ENCODE results near the gene SUSD1. TPM values are rescaled to one million over a fixed set of nuclear protein-coding genes. Genes with fewer than 3 reads are reported as not detected.
A peak's percentile ranks its signal among the peaks of the same experiment; 100 is the strongest.

SUSD1 gene
- total RNA-seq, 2 experiments from 2014 or later: 0.32 TPM; not detected in 1

GRCh38 chr9:112086627-112087026 lies 88.5 kb downstream of the SUSD1 start:
- no peak overlapping the region for H2AFZ ChIP-seq (ENCODE audit: low read length)
- no TSS peak for BruUV-seq (replicated peaks)
- POLR2A ChIA-PET: interaction anchor here (1.1 kb wide), 1 partner anchor 10 kb away, joined by 3 read pairs; no protein-coding TSS in a partner anchor
- H3K9me3 ChIP-seq (ENCODE audit: low read length): no peaks in the 10 kb centered on the region
- CTCF ChIA-PET (ENCODE audit: unreplicated experiment): interaction anchor here (0.5 kb wide), 1 partner anchor 330 kb away, joined by 4 read pairs; no protein-coding TSS in a partner anchor
- no peaks in the 10 kb centered on the region for H3K9me2 ChIP-seq (ENCODE audit: insufficient read depth, low read length)
- TF ChIP-seq, protein P1, sequence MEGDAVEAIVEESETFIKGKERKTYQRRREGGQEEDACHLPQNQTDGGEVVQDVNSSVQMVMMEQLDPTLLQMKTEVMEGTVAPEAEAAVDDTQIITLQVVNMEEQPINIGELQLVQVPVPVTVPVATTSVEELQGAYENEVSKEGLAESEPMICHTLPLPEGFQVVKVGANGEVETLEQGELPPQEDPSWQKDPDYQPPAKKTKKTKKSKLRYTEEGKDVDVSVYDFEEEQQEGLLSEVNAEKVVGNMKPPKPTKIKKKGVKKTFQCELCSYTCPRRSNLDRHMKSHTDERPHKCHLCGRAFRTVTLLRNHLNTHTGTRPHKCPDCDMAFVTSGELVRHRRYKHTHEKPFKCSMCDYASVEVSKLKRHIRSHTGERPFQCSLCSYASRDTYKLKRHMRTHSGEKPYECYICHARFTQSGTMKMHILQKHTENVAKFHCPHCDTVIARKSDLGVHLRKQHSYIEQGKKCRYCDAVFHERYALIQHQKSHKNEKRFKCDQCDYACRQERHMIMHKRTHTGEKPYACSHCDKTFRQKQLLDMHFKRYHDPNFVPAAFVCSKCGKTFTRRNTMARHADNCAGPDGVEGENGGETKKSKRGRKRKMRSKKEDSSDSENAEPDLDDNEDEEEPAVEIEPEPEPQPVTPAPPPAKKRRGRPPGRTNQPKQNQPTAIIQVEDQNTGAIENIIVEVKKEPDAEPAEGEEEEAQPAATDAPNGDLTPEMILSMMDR (conservative IDR thresholded peaks at IDR 0.05; ENCODE audit: low read length): peak; percentile 77
- TF ChIP-seq EZH2phosphoT487 (IDR thresholded peaks at IDR 0.05; ENCODE audit: borderline replicate concordance, low read depth, low read length): no peak
- intact Hi-C loops (cut with micrococcal nuclease; ENCODE audit: unreplicated experiment): loop anchor here (2.0 kb wide), 1 partner anchor 274 kb away; no protein-coding TSS in a partner anchor
- H3K79me2 ChIP-seq (ENCODE audit: insufficient read depth, low read depth, low read length): no peaks in the 10 kb centered on the region
- H3K4me1 ChIP-seq (ENCODE audit: insufficient read depth, low read length, poor library complexity, severe bottlenecking): no peaks in the 10 kb centered on the region
- H4K20me1 ChIP-seq (ENCODE audit: insufficient read depth, low read length): no peaks in the 10 kb centered on the region
- H3K4me3 ChIP-seq (ENCODE audit: low read depth, low read length, poor library complexity, severe bottlenecking): no peak overlapping the region
- H3K4me2 ChIP-seq (ENCODE audit: low read length): no peak overlapping the region
- no peak overlapping the region for H3K27ac ChIP-seq (ENCODE audit: low read depth, low read length, poor library complexity, severe bottlenecking)
- DNase-seq (ENCODE audit: low spot score): peak; percentile 12
- H3K36me3 ChIP-seq (ENCODE audit: insufficient read depth, low read length): no peaks in the 10 kb centered on the region

DNA sequence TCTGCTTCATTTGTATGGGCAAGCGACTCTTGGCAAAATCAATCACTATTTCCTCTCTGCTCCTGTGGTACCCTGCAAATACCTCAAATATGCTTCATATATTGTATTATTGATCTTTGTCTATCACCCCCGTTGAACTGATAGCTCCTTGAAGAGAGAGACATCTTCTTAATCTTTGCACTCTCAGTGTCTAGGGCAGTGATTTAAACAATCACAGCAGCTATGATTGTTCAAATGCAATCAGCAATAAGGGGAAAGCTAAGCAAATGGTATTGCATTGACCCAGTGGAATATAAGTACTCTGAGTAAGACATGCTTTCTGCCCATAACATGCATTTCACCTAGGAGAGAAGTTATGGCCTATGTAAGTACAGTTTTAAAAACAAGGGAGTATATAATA lies 90.2 kb downstream of the SUSD1 start:
- no peaks in the 10 kb centered on the region for H3K4me1 ChIP-seq (ENCODE audit: insufficient read depth, low read length, poor library complexity, severe bottlenecking)
- no peaks in the 10 kb centered on the region for H3K79me2 ChIP-seq (ENCODE audit: insufficient read depth, low read depth, low read length)
- H3K36me3 ChIP-seq (ENCODE audit: insufficient read depth, low read length): no peaks in the 10 kb centered on the region
- H4K20me1 ChIP-seq (ENCODE audit: insufficient read depth, low read length): no peaks in the 10 kb centered on the region
- H3K4me2 ChIP-seq (ENCODE audit: low read length): no peak overlapping the region
- no peak for TF ChIP-seq EZH2phosphoT487 (IDR thresholded peaks at IDR 0.05; ENCODE audit: borderline replicate concordance, low read depth, low read length)
- TF ChIP-seq, protein P1 (conservative IDR thresholded peaks at IDR 0.05; ENCODE audit: low read length): no peak
- H3K27ac ChIP-seq (ENCODE audit: low read depth, low read length, poor library complexity, severe bottlenecking): no peak overlapping the region
- H3K4me3 ChIP-seq (ENCODE audit: low read depth, low read length, poor library complexity, severe bottlenecking): no peak overlapping the region
- BruUV-seq (replicated peaks): no TSS peak
- POLR2A ChIA-PET: interaction anchor here (0.7 to 1.1 kb wide), 2 partner anchors 16 to 610 kb away, joined by 3 to 4 read pairs; no protein-coding TSS in a partner anchor
- DNase-seq (ENCODE audit: low spot score): no peak
- no peak overlapping the region for H2AFZ ChIP-seq (ENCODE audit: low read length)
- no peaks in the 10 kb centered on the region for H3K9me2 ChIP-seq (ENCODE audit: insufficient read depth, low read length)
- CTCF ChIA-PET (ENCODE audit: unreplicated experiment): interaction anchor here (0.6 kb wide), 1 partner anchor 671 kb away, joined by 3 read pairs; no protein-coding TSS in a partner anchor
- no peaks in the 10 kb centered on the region for H3K9me3 ChIP-seq (ENCODE audit: low read length)
- intact Hi-C loops (cut with micrococcal nuclease; ENCODE audit: unreplicated experiment): no loop called here

GRCh38 chr9:112084334-112084733 lies 90.8 kb downstream of the SUSD1 start:
- intact Hi-C loops (cut with micrococcal nuclease; ENCODE audit: unreplicated experiment): no loop called here
- Histone ChIP-seq H3K4me3 (ENCODE audit: low read depth, low read length, poor library complexity, severe bottlenecking) (no peak overlapping the region), H3K9me3 (ENCODE audit: low read length) (no peaks in the 10 kb centered on the region), H3K36me3 (ENCODE audit: insufficient read depth, low read length) (no peaks in the 10 kb centered on the region), H3K9me2 (ENCODE audit: insufficient read depth, low read length) (no peaks in the 10 kb centered on the region), H2AFZ (ENCODE audit: low read length) (no peak overlapping the region), H3K27ac (ENCODE audit: low read depth, low read length, poor library complexity, severe bottlenecking) (no peak overlapping the region), H3K79me2 (ENCODE audit: insufficient read depth, low read depth, low read length) (no peaks in the 10 kb centered on the region), H3K4me1 (ENCODE audit: insufficient read depth, low read length, poor library complexity, severe bottlenecking) (no peaks in the 10 kb centered on the region), H4K20me1 (ENCODE audit: insufficient read depth, low read length) (no peaks in the 10 kb centered on the region), H3K4me2 (ENCODE audit: low read length) (no peak overlapping the region)
- no peak for DNase-seq (ENCODE audit: low spot score)
- TF ChIP-seq, protein P1 (conservative IDR thresholded peaks at IDR 0.05; ENCODE audit: low read length): no peak
- TF ChIP-seq EZH2phosphoT487 (IDR thresholded peaks at IDR 0.05; ENCODE audit: borderline replicate concordance, low read depth, low read length): no peak
- ChIA-PET POLR2A (interaction anchor here (0.7 kb wide), 1 partner anchor 610 kb away, joined by 4 read pairs; no protein-coding TSS in a partner anchor), CTCF (ENCODE audit: unreplicated experiment) (interaction anchor here (0.6 kb wide), 1 partner anchor 672 kb away, joined by 3 read pairs; no protein-coding TSS in a partner anchor)
- BruUV-seq (replicated peaks): no TSS peak
